K562 (cell line): ENCODE data around the gene SH3GLB2. TPM values are rescaled to one million over a fixed set of nuclear protein-coding genes. Genes with fewer than 3 reads are reported as not detected.

Source experiments
- ATAC-seq: fragments of 200-7000 bp; cut with Tn5 transposase; 3 replicates; pipeline ENCODE4 v1.9.1; 2020; ENCODE audit warnings: moderate library complexity
- BruUV-seq: library from RNA; stranded (reverse); fragments of 400-500 nt; replicated peaks from 2 replicates; lab custom pipeline; 2021; lab: Mats Ljungman, UMichigan
- CTCF ChIA-PET: fragments of 300-600 bp; formaldehyde crosslinking; extraction: SDS; loops from one replicate; lab custom pipeline; 2021; ENCODE audit warnings: low intra/inter-chr PET ratio; lab: Yijun Ruan, JAX
- POLR2A ChIA-PET: fragments of 300-600, 350-650 bp; sonication (Branson Sonifier 250); formaldehyde crosslinking; extraction: SDS; loops from one replicate; lab custom pipeline; 2021; ENCODE audit warnings: antibody characterized with exemption, inconsistent platforms; lab: Yijun Ruan, JAX
- DNase-seq, 4 experiments: peaks; one replicate each; pipeline versions ENCODE4 v3.0.0 to v3.0.0-alpha.2; 2011 to 2018; ENCODE audit warnings: low spot score in 3 of 4, mixed read lengths in 3 of 4; ENCODE audit errors: extremely low read depth in 1 of 4
- FAIRE-seq: peaks from 2 replicates; lab custom pipeline; 2011; peaks lifted over from hg19 to GRCh38; lab: Jason Lieb, UNC
- H2AFZ ChIP-seq: 2 replicates; pipeline ENCODE4 v1.6.0; 2011; ENCODE audit warnings: low read depth, low read length, control low read depth, inconsistent platforms
- H3K27ac ChIP-seq: fragments of 200-600 bp; 3 replicates; pipeline ENCODE4 v1.8.0; 2011; ENCODE audit warnings: low read depth, mild to moderate bottlenecking, control low read depth, inconsistent platforms, low read length, moderate library complexity, mixed read lengths; ENCODE audit errors: extremely low read depth
- H3K27me3 ChIP-seq, 2 experiments: fragments of 300-600 bp in 1 of 2; 2 replicates in 1 of 2; 3 replicates in 1 of 2; pipeline versions ENCODE4 v1.6.0 to v1.8.0; 2011; ENCODE audit warnings: inconsistent platforms in 2 of 2, low read length in 2 of 2, mild to moderate bottlenecking in 1 of 2, mixed read lengths in 1 of 2, moderate library complexity in 1 of 2; ENCODE audit not compliant: control insufficient read depth in 2 of 2, insufficient read depth in 2 of 2
- H3K36me3 ChIP-seq: fragments of 300-600 bp; 3 replicates; pipeline ENCODE4 v1.8.0; 2011; ENCODE audit warnings: mild to moderate bottlenecking, low read length, inconsistent platforms; ENCODE audit not compliant: control insufficient read depth, insufficient read depth
- H3K4me1 ChIP-seq, 2 experiments: fragments of 200-600 bp in 1 of 2; replicated peaks in 1 of 2; 2 replicates in 1 of 2; 3 replicates in 1 of 2; pipeline versions ENCODE4 v1.5.1 to v1.8.0; 2011; ENCODE audit warnings: inconsistent platforms in 2 of 2, low read length in 2 of 2, mild to moderate bottlenecking in 1 of 2, mixed read lengths in 1 of 2, moderate library complexity in 1 of 2; ENCODE audit not compliant: control insufficient read depth in 2 of 2, insufficient read depth in 2 of 2
- H3K4me2 ChIP-seq: 2 replicates; pipeline ENCODE4 v1.6.1; 2011; ENCODE audit warnings: low read length, control low read depth, inconsistent platforms, mixed read lengths; ENCODE audit not compliant: insufficient read depth
- H3K4me3 ChIP-seq: fragments of 200-600 bp; sonication (generic), shearing (Covaris generic); 2 replicates; pipeline ENCODE4 v1.5.1; 2016; ENCODE audit warnings: control low read depth, inconsistent platforms
- H3K79me2 ChIP-seq: fragments of 200-600 bp; 3 replicates; pipeline ENCODE4 v1.8.0; 2011; ENCODE audit warnings: low read length, inconsistent platforms; ENCODE audit not compliant: control insufficient read depth, insufficient read depth
- H3K9ac ChIP-seq, 2 experiments: 2 replicates each; pipeline versions ENCODE4 v1.6.0 to v1.6.1; 2011; ENCODE audit warnings: low read depth in 2 of 2, low read length in 2 of 2, control low read depth in 1 of 2, inconsistent platforms in 1 of 2, mild to moderate bottlenecking in 1 of 2, mixed read lengths in 1 of 2; ENCODE audit not compliant: insufficient read depth in 1 of 2
- H3K9me1 ChIP-seq: one replicate; pipeline ENCODE4 v1.6.0; 2011; ENCODE audit warnings: inconsistent platforms, mild to moderate bottlenecking, low read length, moderate library complexity; ENCODE audit not compliant: control insufficient read depth, insufficient read depth
- H3K9me3 ChIP-seq: replicated peaks from 2 replicates; pipeline ENCODE4 v1.5.1; 2011; ENCODE audit warnings: low read depth, low read length, inconsistent platforms; ENCODE audit not compliant: control insufficient read depth, insufficient read depth
- H4K20me1 ChIP-seq: replicated peaks from 2 replicates; pipeline ENCODE4 v1.6.1; 2011; ENCODE audit warnings: low read length, inconsistent platforms, mixed read lengths; ENCODE audit not compliant: control insufficient read depth, insufficient read depth
- CREB5 ChIP-seq: fragments of 250-450 bp; sonication (Bioruptor Pico); IDR thresholded peaks from 2 replicates; pipeline ENCODE4 v1.5.0; 2020; ENCODE audit warnings: mild to moderate bottlenecking
- HSF4 ChIP-seq: fragments of 250-450 bp; sonication (Bioruptor Pico); IDR thresholded peaks from 2 replicates; pipeline ENCODE4 v2.1.2; 2022; ENCODE audit warnings: mild to moderate bottlenecking, moderate library complexity, borderline replicate concordance
- MEF2A ChIP-seq: IDR thresholded peaks from 2 replicates; pipeline ENCODE4 v1.6.1; 2011; ENCODE audit warnings: low read depth, mild to moderate bottlenecking, low read length, moderate library complexity; ENCODE audit not compliant: control insufficient read depth
- RBBP5 ChIP-seq: fragments of 200-600 bp; sonication (generic); IDR thresholded peaks from 2 replicates; pipeline ENCODE4 v1.6.1; 2012; ENCODE audit warnings: borderline replicate concordance, mild to moderate bottlenecking, low read length, control low read depth, inconsistent platforms; ENCODE audit not compliant: insufficient read depth, poor library complexity, severe bottlenecking
- SMARCA4 ChIP-seq: fragments of 450-650 bp; IDR thresholded peaks from 2 replicates; pipeline ENCODE4 v1.6.1; 2016
- U2AF1 ChIP-seq: fragments of 200-400 bp; formaldehyde crosslinking; optimal IDR thresholded peaks from 2 replicates; pipeline ENCODE3; 2017; ENCODE audit warnings: mild to moderate bottlenecking, low read depth, low read length, moderate library complexity
- ZBTB9 ChIP-seq: fragments of 450-650 bp; formaldehyde crosslinking; IDR thresholded peaks from 2 replicates; pipeline ENCODE4 v1.4.0; 2020; ENCODE audit warnings: mild to moderate bottlenecking, moderate library complexity
- ZNF175 ChIP-seq: fragments of 200-800 bp; sonication (Bioruptor generic); IDR thresholded peaks from 2 replicates; pipeline ENCODE4 v1.6.1; 2016; ENCODE audit warnings: low read depth, mild to moderate bottlenecking, missing genetic modification characterization, missing compliant biosample characterization
- ZNF695 ChIP-seq: fragments of 450-650 bp; formaldehyde crosslinking; IDR thresholded peaks from 2 replicates; pipeline ENCODE4 v1.4.0; 2020; ENCODE audit warnings: mild to moderate bottlenecking, moderate library complexity
- WGBS: fragments of 100-300 bp; shearing (Covaris generic); methylation state at CpG from one replicate; pipeline ENCODE4 v1.1.6; 2016; ENCODE audit warnings: low coverage, mixed read lengths; ENCODE audit not compliant: insufficient coverage; ENCODE audit errors: missing lambda C conversion rate; 5-methylcytosine and 5-hydroxymethylcytosine counted together
- in situ Hi-C: fragments of 300-500 bp; cut with MboI; formaldehyde crosslinking; loops from 4 replicates; pipeline ENCODE4 v1.15.0; 2018; ENCODE audit warnings: inconsistent platforms, mixed read lengths
- intact Hi-C: fragments of 100-400 bp; cut with micrococcal nuclease; formaldehyde crosslinking; loops from 2 replicates; pipeline ENCODE4 v1.14.2; 2022
- polyA plus RNA-seq, 8 experiments: library from polyadenylated mRNA; depleted of rRNA in 4 of 8; stranded (reverse) in 5 of 8; unstranded in 3 of 8; fragments of >200 nt; fragmentation: Nextera tagmentation in 2 of 8; fragmentation: Illumina TruSeq in 1 of 8; extraction: Ambion mirVana in 2 of 8; extraction: Trizol in 1 of 8; gene quantifications; 2 replicates each; pipeline versions ENCODE4 v1.2.1 to v1.2.3, GENCODE V29; 2011 to 2014; ENCODE audit warnings: inconsistent platforms in 1 of 8, missing spikeins in 1 of 8
- total RNA-seq, 7 experiments: library from RNA; depleted of rRNA in 6 of 7; stranded (reverse); fragments of >200 nt in 6 of 7; fragmentation: Illumina TruSeq in 2 of 7; extraction: Trizol in 2 of 7; gene quantifications; 2 replicates each; pipeline versions ENCODE4 v1.2.1 to v1.2.3, GENCODE V29; 2011 to 2021; ENCODE audit warnings: low replicate concordance in 1 of 7
- TF ChIP-seq, protein P1 (sequence below): fragments of 250-450 bp; sonication (Bioruptor Pico); IDR thresholded peaks from 2 replicates; pipeline ENCODE4 v1.8.0; 2022; ENCODE audit warnings: inconsistent platforms, mild to moderate bottlenecking, moderate library complexity, borderline replicate concordance
- TF ChIP-seq, protein P2 (sequence below): fragments of 450-650 bp; formaldehyde crosslinking; conservative IDR thresholded peaks from 2 replicates; pipeline ENCODE4 v1.4.0; 2022; ENCODE audit warnings: mild to moderate bottlenecking, missing genetic modification characterization

The SH3GLB2 gene
- total and polyA plus RNA-seq, 9 of the 15 experiments (the other 6 are each of a cell fraction or from before 2014, with no cell fraction given), result 0.20 to 118 (median 58.8) TPM

DNA sequence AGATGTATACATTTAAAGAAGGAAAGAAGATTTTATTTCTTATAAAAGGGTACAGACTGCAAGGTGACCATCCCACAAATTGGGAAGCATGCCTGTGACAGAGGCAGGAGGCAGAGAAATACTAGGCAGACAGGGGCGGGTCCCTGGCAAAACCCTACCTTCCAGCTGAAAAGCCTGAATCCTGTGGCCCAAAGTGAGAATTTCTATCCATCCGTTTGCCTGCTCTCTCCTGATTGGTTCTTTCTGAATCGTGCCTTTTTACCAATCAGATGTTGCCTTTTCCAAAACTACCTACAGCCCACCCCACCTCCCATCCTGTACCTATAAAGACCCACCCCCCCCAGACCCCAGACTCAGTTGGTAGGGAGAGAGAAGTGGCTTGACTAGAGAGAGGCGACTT lies 3.4 kb upstream of the SH3GLB2 start:
- Histone ChIP-seq H3K36me3 (no peaks in the 10 kb centered on the region), H3K4me2 (no peak overlapping the region), H3K4me3 (no peak overlapping the region), H3K4me1 (peaks cover 40 to 67% of the 10 kb centered on the region in 2 experiments), H3K9ac (no peak overlapping the region), H3K27me3 (no peaks in the 10 kb centered on the region), H4K20me1 (no peaks in the 10 kb centered on the region), H3K27ac (no peak overlapping the region), H3K79me2 (peaks cover 16% of the 10 kb centered on the region), H2AFZ (no peak overlapping the region), H3K9me1 (no peaks in the 10 kb centered on the region), H3K9me3 (no peaks in the 10 kb centered on the region)
- TF ChIP-seq HSF4 (CRISPR knock-in tag), result no peak
- no peak for TF ChIP-seq CREB5 (CRISPR knock-in tag)
- TF ChIP-seq RBBP5, result no peak
- no peak for TF ChIP-seq SMARCA4
- no peak for TF ChIP-seq ZNF175 (CRISPR knock-in tag)
- no peak for TF ChIP-seq MEF2A
- TF ChIP-seq, protein P1, sequence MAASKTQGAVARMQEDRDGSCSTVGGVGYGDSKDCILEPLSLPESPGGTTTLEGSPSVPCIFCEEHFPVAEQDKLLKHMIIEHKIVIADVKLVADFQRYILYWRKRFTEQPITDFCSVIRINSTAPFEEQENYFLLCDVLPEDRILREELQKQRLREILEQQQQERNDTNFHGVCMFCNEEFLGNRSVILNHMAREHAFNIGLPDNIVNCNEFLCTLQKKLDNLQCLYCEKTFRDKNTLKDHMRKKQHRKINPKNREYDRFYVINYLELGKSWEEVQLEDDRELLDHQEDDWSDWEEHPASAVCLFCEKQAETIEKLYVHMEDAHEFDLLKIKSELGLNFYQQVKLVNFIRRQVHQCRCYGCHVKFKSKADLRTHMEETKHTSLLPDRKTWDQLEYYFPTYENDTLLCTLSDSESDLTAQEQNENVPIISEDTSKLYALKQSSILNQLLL (CRISPR knock-in tag), result no peak
- TF ChIP-seq ZNF695 (CRISPR knock-in tag), result no peak
- TF ChIP-seq, protein P2, sequence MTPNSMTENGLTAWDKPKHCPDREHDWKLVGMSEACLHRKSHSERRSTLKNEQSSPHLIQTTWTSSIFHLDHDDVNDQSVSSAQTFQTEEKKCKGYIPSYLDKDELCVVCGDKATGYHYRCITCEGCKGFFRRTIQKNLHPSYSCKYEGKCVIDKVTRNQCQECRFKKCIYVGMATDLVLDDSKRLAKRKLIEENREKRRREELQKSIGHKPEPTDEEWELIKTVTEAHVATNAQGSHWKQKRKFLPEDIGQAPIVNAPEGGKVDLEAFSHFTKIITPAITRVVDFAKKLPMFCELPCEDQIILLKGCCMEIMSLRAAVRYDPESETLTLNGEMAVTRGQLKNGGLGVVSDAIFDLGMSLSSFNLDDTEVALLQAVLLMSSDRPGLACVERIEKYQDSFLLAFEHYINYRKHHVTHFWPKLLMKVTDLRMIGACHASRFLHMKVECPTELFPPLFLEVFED (CRISPR knock-in tag), result no peak
- no peak for TF ChIP-seq ZBTB9 (CRISPR knock-in tag)
- TF ChIP-seq U2AF1, result no peak
- ChIA-PET CTCF (no interaction called here), POLR2A (no interaction called here)
- ATAC-seq, result no peak
- 71% methylated on average over 4 of the region's 4 CpGs for WGBS
- DNase-seq, result no peak
- in situ Hi-C loops, result no loop called here
- no peak for FAIRE-seq
- BruUV-seq, result no TSS peak
- intact Hi-C loops, result no loop called here
